Fibroblast of lung (primary cell): ENCODE data around the gene SFN. TPM values are rescaled to one million over a fixed set of nuclear protein-coding genes. Genes with fewer than 3 reads are reported as not detected.
A peak's percentile ranks its signal among the peaks of the same experiment; 100 is the strongest.

Experiments used
- DNase-seq, 2 donors: peaks; one replicate each; pipeline versions ENCODE4 v3.0.0 to v3.0.0-alpha.2; 2010; ENCODE audit warnings: low read depth in 2 of 2
- H2AFZ ChIP-seq: 2 replicates; pipeline ENCODE4 v1.5.1; 2012; ENCODE audit warnings: low read length, control low read depth, inconsistent platforms
- H3K27ac ChIP-seq: 2 replicates; pipeline ENCODE4 v1.5.1; 2011; ENCODE audit warnings: low read length, control low read depth; ENCODE audit not compliant: insufficient read depth
- H3K27me3 ChIP-seq: 2 replicates; pipeline ENCODE4 v1.5.1; 2011; ENCODE audit warnings: mild to moderate bottlenecking, low read length; ENCODE audit not compliant: control insufficient read depth, insufficient read depth
- H3K36me3 ChIP-seq: 2 replicates; pipeline ENCODE4 v1.5.1; 2011; ENCODE audit warnings: low read length; ENCODE audit not compliant: control insufficient read depth, insufficient read depth
- H3K4me1 ChIP-seq: 2 replicates; pipeline ENCODE4 v1.5.1; 2011; ENCODE audit warnings: low read length; ENCODE audit not compliant: control insufficient read depth, insufficient read depth; ENCODE audit errors: extremely low read depth
- H3K4me2 ChIP-seq: 2 replicates; pipeline ENCODE4 v1.5.1; 2011; ENCODE audit warnings: low read length, control low read depth; ENCODE audit not compliant: insufficient read depth; ENCODE audit errors: extremely low read depth
- H3K4me3 ChIP-seq, 4 experiments: fragments of 200-600 bp in 1 of 4; sonication (generic) in 1 of 4; replicated peaks in 1 of 4; 2 replicates each; pipeline ENCODE4 v1.5.1; 2011 to 2016; ENCODE audit warnings: low read length in 4 of 4, low read depth in 3 of 4, mild to moderate bottlenecking in 3 of 4, control low read depth in 2 of 4, inconsistent platforms in 1 of 4, mixed read lengths in 1 of 4; ENCODE audit not compliant: insufficient read depth in 1 of 4; ENCODE audit errors: control extremely low read depth in 1 of 4
- H3K79me2 ChIP-seq: 2 replicates; pipeline ENCODE4 v1.5.1; 2012; ENCODE audit warnings: mild to moderate bottlenecking, low read length, inconsistent platforms; ENCODE audit not compliant: control insufficient read depth, insufficient read depth
- H3K9ac ChIP-seq: 2 replicates; pipeline ENCODE4 v1.5.1; 2011; ENCODE audit warnings: mild to moderate bottlenecking, low read length, control low read depth; ENCODE audit not compliant: insufficient read depth
- H3K9me3 ChIP-seq: 2 replicates; pipeline ENCODE4 v1.5.1; 2012; ENCODE audit warnings: low read depth, low read length; ENCODE audit not compliant: control insufficient read depth, insufficient read depth
- H4K20me1 ChIP-seq: 2 replicates; pipeline ENCODE4 v1.5.1; 2011; ENCODE audit warnings: low read length; ENCODE audit not compliant: control insufficient read depth, insufficient read depth; ENCODE audit errors: extremely low read depth
- EZH2 ChIP-seq: IDR thresholded peaks from 2 replicates; pipeline ENCODE4 v1.5.1; 2012; ENCODE audit warnings: low read length, control low read depth, mild to moderate bottlenecking; ENCODE audit errors: missing control alignments
- polyA plus RNA-seq, 2 donors: library from polyadenylated mRNA; depleted of rRNA in 1 of 2; stranded (reverse) in 1 of 2; unstranded in 1 of 2; fragments of >200 nt; gene quantifications; 2 replicates each; pipeline ENCODE4 v1.2.1, GENCODE V29; 2011 to 2012; ENCODE audit warnings: missing spikeins in 1 of 2
- total RNA-seq: library from RNA; depleted of rRNA; stranded (reverse); fragments of >200 nt; gene quantifications from 2 replicates; pipeline ENCODE4 v1.2.1, GENCODE V29; 2014
- TF ChIP-seq, protein P1 (sequence below), 2 donors: IDR thresholded peaks in 1 of 2; conservative IDR thresholded peaks in 1 of 2; 1 replicate in 1 of 2; 2 replicates in 1 of 2; pipeline ENCODE4 v1.5.1; 2011 to 2012; ENCODE audit warnings: low read length in 2 of 2, control low read depth in 1 of 2, inconsistent platforms in 1 of 2, low read depth in 1 of 2, mild to moderate bottlenecking in 1 of 2

SFN gene
- total and polyA plus RNA-seq, 2 donors (not counting 1 experiment from before 2014, with no cell fraction given): 0.19 TPM; not detected in 1

DNA sequence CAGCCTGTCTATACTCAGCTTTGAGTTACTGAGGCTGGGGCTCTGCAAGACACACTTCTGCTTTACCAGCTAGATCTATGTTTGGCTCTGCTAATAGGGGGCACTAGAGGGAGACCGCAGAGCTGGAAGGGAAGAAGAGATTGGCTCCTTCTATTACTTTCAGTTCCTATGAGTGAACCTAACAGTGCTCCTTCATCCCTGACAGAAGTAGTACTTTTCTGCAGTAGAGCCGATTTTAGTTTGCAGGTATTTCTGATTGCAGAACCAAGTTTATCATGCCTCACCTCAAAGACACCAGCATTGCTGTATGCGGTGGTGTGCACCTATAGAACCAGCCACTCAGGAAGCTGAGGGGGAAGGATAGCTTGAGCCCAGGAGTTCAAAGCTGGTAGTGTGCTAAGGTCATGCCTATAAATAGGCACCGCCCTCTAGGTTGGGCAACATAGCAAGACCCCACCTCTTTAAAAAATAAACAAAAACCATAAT, 42.1 kb upstream of the SFN start:
- Histone ChIP-seq H4K20me1 (no peaks in the 10 kb centered on the region), H3K79me2 (no peaks in the 10 kb centered on the region), H3K4me2 (no peak overlapping the region), H3K9ac (no peak overlapping the region), H3K36me3 (no peaks in the 10 kb centered on the region), H2AFZ (no peak overlapping the region), H3K4me1 (no peaks in the 10 kb centered on the region), H3K27me3 (no peaks in the 10 kb centered on the region), H3K4me3 (no peak overlapping the region), H3K27ac (no peak overlapping the region), H3K9me3 (no peaks in the 10 kb centered on the region)
- no peak for DNase-seq
- TF ChIP-seq, protein P1, sequence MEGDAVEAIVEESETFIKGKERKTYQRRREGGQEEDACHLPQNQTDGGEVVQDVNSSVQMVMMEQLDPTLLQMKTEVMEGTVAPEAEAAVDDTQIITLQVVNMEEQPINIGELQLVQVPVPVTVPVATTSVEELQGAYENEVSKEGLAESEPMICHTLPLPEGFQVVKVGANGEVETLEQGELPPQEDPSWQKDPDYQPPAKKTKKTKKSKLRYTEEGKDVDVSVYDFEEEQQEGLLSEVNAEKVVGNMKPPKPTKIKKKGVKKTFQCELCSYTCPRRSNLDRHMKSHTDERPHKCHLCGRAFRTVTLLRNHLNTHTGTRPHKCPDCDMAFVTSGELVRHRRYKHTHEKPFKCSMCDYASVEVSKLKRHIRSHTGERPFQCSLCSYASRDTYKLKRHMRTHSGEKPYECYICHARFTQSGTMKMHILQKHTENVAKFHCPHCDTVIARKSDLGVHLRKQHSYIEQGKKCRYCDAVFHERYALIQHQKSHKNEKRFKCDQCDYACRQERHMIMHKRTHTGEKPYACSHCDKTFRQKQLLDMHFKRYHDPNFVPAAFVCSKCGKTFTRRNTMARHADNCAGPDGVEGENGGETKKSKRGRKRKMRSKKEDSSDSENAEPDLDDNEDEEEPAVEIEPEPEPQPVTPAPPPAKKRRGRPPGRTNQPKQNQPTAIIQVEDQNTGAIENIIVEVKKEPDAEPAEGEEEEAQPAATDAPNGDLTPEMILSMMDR (conservative IDR thresholded peaks at IDR 0.05 in 1 of 2, IDR thresholded peaks at IDR 0.05 in 1 of 2; ENCODE audit: low read depth in 1 of 2, low read length in 2 of 2): peak in 1 of 2 donors; percentile 26
- no peak for TF ChIP-seq EZH2

DNA sequence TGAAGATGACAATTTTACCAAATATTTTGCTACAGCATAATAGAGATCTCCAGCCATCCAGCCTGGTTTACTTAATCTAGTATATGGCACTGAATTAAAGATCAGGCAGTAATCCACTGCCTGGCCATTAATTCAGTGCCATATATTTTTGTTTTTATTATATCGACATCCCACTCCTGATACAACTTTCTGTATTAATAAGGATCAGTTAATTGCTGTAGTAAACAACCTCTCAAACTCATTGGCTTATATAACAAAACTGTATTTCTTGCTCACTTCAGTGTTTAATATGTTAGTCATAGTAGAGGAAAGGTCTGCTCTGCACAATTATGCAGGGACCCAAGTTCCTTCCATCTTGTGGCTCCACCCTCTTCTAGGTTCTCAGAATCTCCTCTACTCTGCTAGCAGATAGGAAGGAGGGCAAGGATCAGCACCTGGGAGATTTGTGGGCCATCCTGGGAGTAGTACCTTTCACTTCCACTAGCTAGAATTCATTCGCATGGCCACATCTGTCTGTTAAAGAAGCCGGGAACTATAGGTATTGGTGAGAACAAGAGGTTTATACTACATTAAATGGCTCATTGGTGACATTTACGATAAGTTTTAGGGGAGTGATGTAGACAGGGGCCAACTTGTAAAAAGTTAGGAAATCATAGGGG, 40.1 kb upstream of the SFN start:
- no peak for DNase-seq
- Histone ChIP-seq H3K4me3 (no peak overlapping the region), H3K36me3 (no peaks in the 10 kb centered on the region), H3K27me3 (no peaks in the 10 kb centered on the region), H3K27ac (no peak overlapping the region), H4K20me1 (no peaks in the 10 kb centered on the region), H3K9ac (no peak overlapping the region), H3K79me2 (peaks cover 8% of the 10 kb centered on the region), H3K4me2 (no peak overlapping the region), H3K4me1 (peaks cover 2% of the 10 kb centered on the region), H2AFZ (no peak overlapping the region), H3K9me3 (no peaks in the 10 kb centered on the region)
- no peak for TF ChIP-seq EZH2
- TF ChIP-seq, protein P1 (conservative IDR thresholded peaks at IDR 0.05 in 1 of 2, IDR thresholded peaks at IDR 0.05 in 1 of 2; ENCODE audit: low read depth in 1 of 2, low read length in 2 of 2): no peak

DNA sequence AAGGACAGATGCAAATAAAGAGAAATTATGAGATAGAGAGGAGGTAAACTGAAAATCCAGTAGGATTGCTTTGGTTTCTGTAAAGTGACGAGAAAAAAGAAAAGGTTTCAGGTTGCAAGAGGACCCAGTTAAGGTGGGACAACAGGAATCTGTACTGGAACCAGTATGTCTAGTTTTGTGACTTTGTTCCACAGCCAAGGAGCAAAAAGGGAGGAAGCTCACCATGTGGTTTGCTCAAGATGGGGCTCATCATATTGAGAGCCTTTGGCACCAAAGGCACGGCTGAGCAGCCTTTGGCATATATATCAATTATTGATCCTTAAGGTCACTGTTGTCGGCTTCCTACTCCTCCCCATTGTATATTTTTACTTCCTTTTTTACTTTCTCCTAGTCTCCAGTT, 38.2 kb upstream of the SFN start:
- TF ChIP-seq, protein P1 (conservative IDR thresholded peaks at IDR 0.05 in 1 of 2, IDR thresholded peaks at IDR 0.05 in 1 of 2; ENCODE audit: low read depth in 1 of 2, low read length in 2 of 2): no peak
- no peak for TF ChIP-seq EZH2
- H3K4me3 ChIP-seq: no peak overlapping the region
- H3K4me2 ChIP-seq: no peak overlapping the region
- DNase-seq: no peak
- peaks cover 5% of the 10 kb centered on the region for H3K36me3 ChIP-seq
- no peak overlapping the region for H3K27ac ChIP-seq
- no peak overlapping the region for H3K9ac ChIP-seq
- H3K79me2 ChIP-seq: peaks cover 25% of the 10 kb centered on the region
- H4K20me1 ChIP-seq: no peaks in the 10 kb centered on the region
- H3K27me3 ChIP-seq: no peaks in the 10 kb centered on the region
- H3K9me3 ChIP-seq: no peaks in the 10 kb centered on the region
- no peak overlapping the region for H2AFZ ChIP-seq
- H3K4me1 ChIP-seq: peaks cover 11% of the 10 kb centered on the region
